Measurements from ENCODE around the gene DCUN1D1.

- no peak for TF ChIP-seq CTCF (conservative IDR thresholded peaks at IDR 0.05; ENCODE audit: low read length)
- no peak for TF ChIP-seq EZH2phosphoT487 (IDR thresholded peaks at IDR 0.05; ENCODE audit: borderline replicate concordance)
These were observed 38.6 kb downstream of the DCUN1D1 start for GRCh38 chr3:182941719-182942118.

Measured in Loucy (cell line).